Measurements from ENCODE around the gene C3. TPM values are rescaled to one million over a fixed set of nuclear protein-coding genes. Genes with fewer than 3 reads are reported as not detected.

The C3 gene
- total RNA-seq, 1 experiment from 2014 or later, result 7.0 TPM

GRCh38 chr19:6707658-6708018 lies 12.8 kb downstream of the C3 start:
- Histone ChIP-seq H3K9me2 (ENCODE audit: insufficient read depth) (no peaks in the 10 kb centered on the region), H3K27ac (ENCODE audit: low read depth, low read length) (no peak overlapping the region), H3K27me3 (ENCODE audit: insufficient read depth, low read length) (no peaks in the 10 kb centered on the region; the same call in 1 of the 2 replicates), H4K20me1 (ENCODE audit: insufficient read depth) (no peaks in the 10 kb centered on the region), H2AFZ (ENCODE audit: low read depth, low read length, poor library complexity, severe bottlenecking) (no peak overlapping the region), H3K36me3 (ENCODE audit: control insufficient read depth in 1 of 2, insufficient read depth in 2 of 2, low read length in 2 of 2) (no peaks in the 10 kb centered on the region), H3K4me3 (replicated peaks in 1 of 2; ENCODE audit: low read depth in 1 of 2, low read length in 2 of 2) (no peak overlapping the region), H3K4me2 (ENCODE audit: low read length) (no peak overlapping the region), H3K9ac (ENCODE audit: low read length) (no peak overlapping the region), H3K4me1 (ENCODE audit: control insufficient read depth in 1 of 2, insufficient read depth in 2 of 2, low read length in 2 of 2) (no peaks in the 10 kb centered on the region), H3K9me3 (ENCODE audit: control insufficient read depth in 1 of 2, insufficient read depth in 1 of 2, low read depth in 1 of 2, low read length in 2 of 2) (no peaks in the 10 kb centered on the region), H3K79me2 (ENCODE audit: insufficient read depth, low read length) (no peaks in the 10 kb centered on the region)
- no peak for ATAC-seq
- intact Hi-C loops (cut with micrococcal nuclease), result no loop called here
- BruUV-seq (replicated peaks), result no TSS peak
- ChIA-PET CTCF (no interaction called here), POLR2A (no interaction called here), RAD21 (ENCODE audit: low non-redundant PET in 1 of 2, low total read pairs in 2 of 2, uncharacterized antibody in 2 of 2, unreplicated experiment in 2 of 2) (no interaction called here)
- TF ChIP-seq RAD21 (IDR thresholded peaks at IDR 0.05; ENCODE audit: low read depth) (no peak), ZNF274 (IDR thresholded peaks at IDR 0.05; ENCODE audit: low read depth, low read length) (no peak), REST (IDR thresholded peaks at IDR 0.05; ENCODE audit: low read depth) (no peak), YY1 (IDR thresholded peaks at IDR 0.05; ENCODE audit: extremely low read depth, insufficient replicate concordance, low read depth, low read length) (no peak), CBX3 (IDR thresholded peaks at IDR 0.05; ENCODE audit: low read depth) (no peak), ZFX (IDR thresholded peaks at IDR 0.05) (no peak), EZH2 (IDR thresholded peaks at IDR 0.05) (no peak), SRF (IDR thresholded peaks at IDR 0.05; ENCODE audit: low read depth) (no peak), SIN3A (IDR thresholded peaks at IDR 0.05; ENCODE audit: low read depth) (no peak), EZH2phosphoT487 (IDR thresholded peaks at IDR 0.05; ENCODE audit: borderline replicate concordance) (no peak), SP1 (IDR thresholded peaks at IDR 0.05; ENCODE audit: low read depth) (no peak), ELF1 (IDR thresholded peaks at IDR 0.05; ENCODE audit: borderline replicate concordance, low read depth) (no peak), ZBTB33 (IDR thresholded peaks at IDR 0.05; ENCODE audit: extremely low read depth, insufficient replicate concordance, low read length) (no peak), POLR2AphosphoS5 (IDR thresholded peaks at IDR 0.05; ENCODE audit: low read depth, low read length) (no peak), CEBPB (IDR thresholded peaks at IDR 0.05; ENCODE audit: low read depth) (no peak), TCF7L2 (IDR thresholded peaks at IDR 0.05; ENCODE audit: borderline replicate concordance, extremely low read depth, insufficient read depth, insufficient read length) (no peak)
- TF ChIP-seq, protein P1, sequence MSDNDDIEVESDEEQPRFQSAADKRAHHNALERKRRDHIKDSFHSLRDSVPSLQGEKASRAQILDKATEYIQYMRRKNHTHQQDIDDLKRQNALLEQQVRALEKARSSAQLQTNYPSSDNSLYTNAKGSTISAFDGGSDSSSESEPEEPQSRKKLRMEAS (IDR thresholded peaks at IDR 0.05), result no peak
- no peak for DNase-seq (ENCODE audit: low read depth, low spot score)
